CD4-positive, alpha-beta T cell treated with Interleukin-17A for 1 hour (primary cell): ENCODE data around the gene COP1.
"Not testable (repeated sequence)": the region's sequence is repeated elsewhere in the genome, so short reads cannot be mapped to it uniquely, and the experiment has no call there.

Experiments used
- DNase-seq: peaks from one replicate; pipeline ENCODE4 v3.0.0-alpha.2; 2020

Gene COP1

GRCh38 chr1:176032040-176032645 lies 174.9 kb downstream of the COP1 start:
- no peak for DNase-seq

DNA sequence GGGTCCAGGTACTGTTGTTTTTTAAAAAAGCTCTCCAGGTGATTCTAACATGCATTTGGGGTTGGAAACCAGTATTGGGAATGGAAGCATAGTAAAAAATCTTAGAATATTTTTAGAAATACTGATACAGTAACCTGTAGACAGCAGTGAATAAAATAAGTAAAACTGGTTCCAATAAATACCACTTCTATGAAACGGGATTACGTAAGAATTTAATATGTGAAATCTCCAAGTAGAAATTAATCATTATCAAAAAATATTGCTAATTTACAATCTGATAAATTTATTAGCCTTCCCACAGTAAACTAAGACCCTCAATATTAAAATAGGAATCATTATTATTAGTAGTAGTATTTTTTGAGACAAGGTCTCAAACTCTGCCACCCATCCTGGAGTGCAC lies 177.5 kb downstream of the COP1 start:
- no peak for DNase-seq

DNA sequence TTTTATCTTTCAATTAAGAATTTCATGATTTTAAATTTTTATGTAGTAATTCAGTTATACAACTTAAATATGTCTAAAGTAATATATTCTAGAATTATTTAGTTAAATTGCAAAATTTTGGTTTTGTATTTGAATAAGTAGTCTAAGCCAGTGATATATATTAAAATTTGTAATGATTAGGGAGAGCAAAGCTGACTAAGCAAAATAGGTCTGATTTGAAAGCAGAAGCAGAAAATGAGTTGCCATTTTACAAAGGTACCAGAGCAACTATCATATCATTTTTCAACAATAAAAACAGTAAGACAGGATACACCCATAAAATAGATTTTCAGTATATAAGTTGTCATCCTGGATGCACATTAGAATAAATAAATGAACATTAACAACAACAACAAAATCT lies 177.9 kb downstream of the COP1 start:
- DNase-seq: no peak

DNA sequence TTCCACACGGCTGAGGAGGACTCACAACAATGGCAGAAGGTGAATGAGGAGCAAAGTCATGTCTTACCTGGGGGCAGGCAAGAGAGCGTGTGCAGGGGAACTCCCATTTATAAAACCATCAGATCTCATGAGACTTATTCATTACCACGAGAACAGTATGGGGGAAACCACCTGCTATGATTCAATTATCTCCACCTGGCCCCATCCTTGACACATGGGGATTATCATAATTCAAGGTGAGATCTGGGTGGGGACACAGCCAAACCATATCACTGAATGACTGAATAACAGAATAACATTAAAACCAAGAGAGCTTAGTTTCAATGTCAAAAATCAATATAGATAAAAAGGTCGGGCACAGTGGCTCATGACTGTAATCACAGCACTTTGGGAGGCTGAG lies 179.2 kb downstream of the COP1 start:
- DNase-seq: not testable (repeated sequence)

DNA sequence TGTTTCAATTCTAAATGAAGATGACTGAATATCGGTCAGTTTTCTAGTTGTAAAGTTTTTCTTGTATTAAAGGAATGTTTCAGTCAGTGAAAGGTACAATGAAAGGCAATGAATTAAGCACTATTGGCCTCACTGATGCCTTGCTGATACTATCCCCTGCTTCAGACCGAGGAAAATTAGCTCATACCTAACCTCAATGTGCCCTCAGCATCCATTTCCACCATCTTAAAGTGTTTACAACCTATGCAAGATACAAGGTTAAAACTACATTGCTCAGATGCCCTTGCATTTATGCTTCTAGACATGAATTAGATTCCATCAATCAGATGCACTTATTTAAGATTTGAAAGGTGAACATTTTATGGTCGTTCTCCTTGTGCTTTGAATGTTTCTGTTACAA lies 184.5 kb downstream of the COP1 start:
- no peak for DNase-seq

- DNase-seq: no peak
Measured at GRCh38 chr1:176017722-176018121, 189.4 kb downstream of the COP1 start.

DNA sequence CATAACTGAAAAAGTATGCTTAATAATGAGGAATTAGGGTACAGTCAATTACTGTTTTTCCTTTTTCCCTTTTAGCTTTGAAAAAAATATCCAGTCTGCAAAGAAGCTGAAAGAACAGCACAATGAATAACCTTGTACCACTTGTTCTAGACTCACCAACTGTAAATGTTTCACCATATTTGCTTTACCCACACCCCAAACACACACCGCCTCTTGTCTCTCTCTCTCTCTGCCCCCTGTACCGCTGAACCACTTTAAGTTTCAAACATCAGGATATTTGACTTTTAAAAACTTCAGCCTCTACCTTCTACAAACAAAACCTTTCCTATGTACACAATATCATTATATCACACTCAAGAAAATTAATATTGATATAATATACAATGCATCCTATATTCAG lies 197.1 kb downstream of the COP1 start:
- no peak for DNase-seq

GRCh38 chr1:176007756-176008389 lies 199.2 kb downstream of the COP1 start:
- not testable (repeated sequence) for DNase-seq

DNA sequence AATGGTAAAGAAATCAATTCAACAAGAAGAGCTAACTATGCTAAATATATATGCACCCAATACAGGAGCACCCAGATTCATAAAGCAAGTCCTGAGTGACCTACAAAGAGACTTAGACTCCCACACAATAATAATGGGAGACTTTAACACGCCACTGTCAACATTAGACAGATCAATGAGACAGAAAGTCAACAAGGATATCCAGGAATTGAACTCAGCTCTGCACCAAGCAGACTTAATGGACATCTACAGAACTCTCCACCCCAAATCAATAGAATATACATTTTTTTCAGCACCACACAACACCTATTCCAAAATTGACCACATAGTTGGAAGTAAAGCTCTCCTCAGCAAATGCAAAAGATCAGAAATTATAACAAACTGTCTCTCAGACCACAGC lies 212.4 kb downstream of the COP1 start:
- not testable (repeated sequence) for DNase-seq

DNA sequence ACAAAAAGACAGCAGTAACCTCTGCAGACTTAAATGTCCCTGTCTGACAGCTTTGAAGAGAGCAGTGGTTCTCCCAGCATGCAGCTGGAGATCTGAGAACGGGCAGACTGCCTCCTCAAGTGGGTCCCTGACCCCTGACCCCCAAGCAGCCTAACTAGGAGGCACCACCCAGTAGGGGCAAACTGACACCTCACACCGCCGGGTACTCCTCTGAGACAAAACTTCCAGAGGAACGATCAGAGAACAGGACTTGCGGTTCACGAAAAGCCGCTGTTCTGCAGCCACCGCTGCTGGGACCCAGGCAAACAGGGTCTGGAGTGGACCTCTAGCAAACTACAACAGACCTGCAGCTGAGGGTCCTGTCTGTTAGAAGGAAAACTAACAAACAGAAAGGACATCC lies 214.3 kb downstream of the COP1 start:
- DNase-seq: not testable (repeated sequence)

- DNase-seq: not testable (repeated sequence)
Measured at GRCh38 chr1:175992202-175992601, 214.9 kb downstream of the COP1 start.

GRCh38 chr1:175984813-175985212 lies 222.3 kb downstream of the COP1 start:
- no peak for DNase-seq

- DNase-seq: no peak
Measured at GRCh38 chr1:175984057-175984812, 222.9 kb downstream of the COP1 start.

DNA sequence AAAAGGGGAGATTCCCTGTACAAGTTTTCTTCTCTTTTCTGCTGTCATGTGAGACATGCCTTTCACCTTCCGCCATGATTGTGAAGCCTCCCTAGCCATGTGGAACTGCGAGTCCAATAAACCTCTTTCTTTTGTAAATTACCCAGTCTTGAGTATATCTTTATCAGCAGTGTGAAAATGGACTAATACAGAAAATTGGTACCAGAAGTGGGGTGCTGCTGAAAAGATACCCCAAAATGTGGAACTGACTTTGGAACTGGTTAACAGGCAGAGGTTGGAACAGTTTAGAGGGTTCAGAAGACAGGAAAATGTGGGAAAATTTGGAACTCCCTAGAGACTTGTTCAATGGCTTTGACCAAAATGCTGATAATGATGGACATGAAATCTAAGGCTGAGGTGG lies 223.7 kb downstream of the COP1 start:
- DNase-seq: not testable (repeated sequence)

DNA sequence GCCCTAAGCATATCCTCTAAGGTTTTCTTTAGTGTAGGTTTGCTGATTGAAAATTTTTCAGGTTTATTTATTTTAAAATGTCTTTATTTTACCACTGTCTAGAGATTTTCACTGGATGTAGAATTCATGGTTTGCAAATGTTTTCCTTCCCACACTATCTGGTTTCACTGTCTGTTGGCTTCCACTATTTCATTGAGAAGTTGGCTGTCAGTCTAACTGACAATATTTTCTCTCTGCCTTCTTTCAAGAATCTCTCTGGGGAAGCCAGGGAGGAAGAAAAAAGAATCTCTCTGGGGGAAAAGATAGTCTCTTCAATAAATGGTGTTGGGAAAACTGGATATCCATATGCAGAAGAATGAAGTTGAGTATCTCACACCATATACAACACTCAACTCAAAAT lies 226.0 kb downstream of the COP1 start:
- no peak for DNase-seq

- DNase-seq: no peak
Measured at GRCh38 chr1:175978926-175979325, 228.2 kb downstream of the COP1 start.

GRCh38 chr1:175978476-175978875 lies 228.6 kb downstream of the COP1 start:
- no peak for DNase-seq

GRCh38 chr1:175976865-175977642 lies 230.0 kb downstream of the COP1 start:
- DNase-seq: no peak

DNA sequence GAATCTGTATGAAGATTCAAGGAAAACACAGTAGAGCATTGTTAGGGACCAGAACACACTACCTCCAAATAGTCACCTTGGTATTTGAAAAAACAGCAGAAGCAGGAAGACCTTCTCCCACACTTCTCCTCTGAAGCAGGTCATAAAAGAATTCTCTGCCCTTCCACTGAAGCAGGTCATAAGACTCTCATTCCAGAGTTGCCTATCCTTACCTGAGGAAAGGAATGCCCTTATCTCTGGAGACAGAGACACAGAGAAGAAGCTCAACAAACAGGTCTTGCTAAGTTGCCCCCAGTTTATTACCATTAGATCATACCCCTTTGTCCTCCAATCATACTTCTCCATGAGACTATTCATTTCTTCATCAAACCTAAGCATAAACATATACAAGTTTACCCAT lies 237.9 kb downstream of the COP1 start:
- DNase-seq: no peak

DNA sequence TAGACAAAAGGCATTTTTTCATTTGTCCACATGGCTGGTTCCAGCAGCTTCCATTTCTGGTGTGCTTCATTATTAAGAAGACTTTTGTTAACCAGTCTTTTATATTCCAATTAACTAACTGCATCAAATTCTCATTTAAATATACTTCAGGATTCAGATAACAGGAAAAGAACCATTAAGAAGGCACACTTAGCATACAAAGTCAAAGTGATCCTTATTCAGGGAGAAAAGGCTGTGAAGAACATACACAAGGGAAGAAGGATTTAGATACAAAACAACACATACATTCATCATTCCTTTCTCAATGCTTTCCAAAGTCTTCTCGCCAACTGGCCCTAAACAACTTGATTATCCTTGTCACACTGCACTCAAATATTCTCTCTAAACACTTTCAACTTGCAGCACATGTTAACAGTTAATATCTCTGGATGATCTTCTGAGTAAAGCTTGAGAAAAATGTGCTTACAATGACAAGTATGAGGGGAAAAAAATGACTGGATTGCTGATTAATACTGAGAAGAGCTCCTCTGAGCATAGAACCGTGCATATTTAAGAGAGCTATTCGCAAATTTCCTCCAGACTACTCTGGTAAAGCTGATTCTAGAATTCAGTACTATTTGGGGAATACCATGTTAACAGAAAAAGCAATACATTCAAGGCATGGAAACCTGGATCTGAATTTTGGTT lies 238.5 kb downstream of the COP1 start:
- DNase-seq: no peak

DNA sequence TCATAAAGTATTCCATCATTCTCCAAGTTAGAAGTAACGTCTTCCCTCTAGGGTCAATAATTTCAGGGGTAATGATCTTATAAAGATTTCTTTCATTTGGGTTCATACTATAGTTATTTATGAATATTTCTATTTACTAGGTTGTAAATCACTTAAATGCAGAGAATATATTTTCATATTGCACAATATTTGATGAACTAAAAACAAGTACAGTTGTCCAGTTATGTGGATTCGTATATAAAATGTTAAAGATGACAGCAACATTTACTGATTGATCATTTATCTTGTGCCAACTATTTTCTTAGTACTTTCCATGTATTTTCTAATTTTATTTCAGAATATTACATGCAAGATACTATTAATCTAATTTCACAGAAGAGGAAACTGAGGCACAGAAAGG lies 243.3 kb downstream of the COP1 start:
- DNase-seq: no peak

- DNase-seq: no peak
Measured at GRCh38 chr1:175960169-175960568, 246.9 kb downstream of the COP1 start.

GRCh38 chr1:175951627-175952026 lies 255.5 kb downstream of the COP1 start:
- no peak for DNase-seq
